ENCODE data around the gene VWA2.

VWA2 gene

GRCh38 chr10:114279901-114280644 is 41.0 kb downstream of the VWA2 start:
- H3K27ac ChIP-seq: no peak overlapping the region
- TF ChIP-seq, protein P1, sequence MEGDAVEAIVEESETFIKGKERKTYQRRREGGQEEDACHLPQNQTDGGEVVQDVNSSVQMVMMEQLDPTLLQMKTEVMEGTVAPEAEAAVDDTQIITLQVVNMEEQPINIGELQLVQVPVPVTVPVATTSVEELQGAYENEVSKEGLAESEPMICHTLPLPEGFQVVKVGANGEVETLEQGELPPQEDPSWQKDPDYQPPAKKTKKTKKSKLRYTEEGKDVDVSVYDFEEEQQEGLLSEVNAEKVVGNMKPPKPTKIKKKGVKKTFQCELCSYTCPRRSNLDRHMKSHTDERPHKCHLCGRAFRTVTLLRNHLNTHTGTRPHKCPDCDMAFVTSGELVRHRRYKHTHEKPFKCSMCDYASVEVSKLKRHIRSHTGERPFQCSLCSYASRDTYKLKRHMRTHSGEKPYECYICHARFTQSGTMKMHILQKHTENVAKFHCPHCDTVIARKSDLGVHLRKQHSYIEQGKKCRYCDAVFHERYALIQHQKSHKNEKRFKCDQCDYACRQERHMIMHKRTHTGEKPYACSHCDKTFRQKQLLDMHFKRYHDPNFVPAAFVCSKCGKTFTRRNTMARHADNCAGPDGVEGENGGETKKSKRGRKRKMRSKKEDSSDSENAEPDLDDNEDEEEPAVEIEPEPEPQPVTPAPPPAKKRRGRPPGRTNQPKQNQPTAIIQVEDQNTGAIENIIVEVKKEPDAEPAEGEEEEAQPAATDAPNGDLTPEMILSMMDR (IDR thresholded peaks at IDR 0.05): no peak
- TF ChIP-seq ZFX (IDR thresholded peaks at IDR 0.05; ENCODE audit: borderline replicate concordance): no peak

GRCh38 chr10:114281006-114281405 is 42.0 kb downstream of the VWA2 start:
- no peak overlapping the region for H3K27ac ChIP-seq
- no peak for TF ChIP-seq ZFX (IDR thresholded peaks at IDR 0.05; ENCODE audit: borderline replicate concordance)
- TF ChIP-seq, protein P1 (IDR thresholded peaks at IDR 0.05): no peak

DNA sequence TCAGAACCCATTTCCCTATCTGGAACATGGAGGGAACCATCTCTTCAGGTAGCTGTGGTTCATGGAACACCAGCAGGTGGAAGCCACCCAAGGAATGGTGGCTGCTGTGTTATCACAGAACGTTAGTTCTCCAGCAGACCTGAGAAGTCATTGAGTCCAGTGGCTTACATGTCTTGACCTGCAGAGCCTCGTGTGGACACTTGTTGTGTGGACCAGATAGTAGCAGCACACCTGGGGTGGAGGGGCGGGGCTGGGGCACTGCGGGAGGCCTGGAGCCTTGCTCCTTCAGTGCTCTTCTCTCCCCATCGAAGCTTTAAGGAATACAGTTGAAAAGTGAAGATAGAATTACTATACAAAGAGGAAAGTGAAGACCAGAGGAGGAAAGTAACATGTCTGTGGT is 42.4 kb downstream of the VWA2 start:
- TF ChIP-seq, protein P1 (IDR thresholded peaks at IDR 0.05): no peak
- no peak for TF ChIP-seq ZFX (IDR thresholded peaks at IDR 0.05; ENCODE audit: borderline replicate concordance)
- no peak overlapping the region for H3K27ac ChIP-seq

GRCh38 chr10:114282526-114282925 is 43.5 kb downstream of the VWA2 start:
- H3K27ac ChIP-seq: no peak overlapping the region
- TF ChIP-seq, protein P1 (IDR thresholded peaks at IDR 0.05): no peak
- no peak for TF ChIP-seq ZFX (IDR thresholded peaks at IDR 0.05; ENCODE audit: borderline replicate concordance)

DNA sequence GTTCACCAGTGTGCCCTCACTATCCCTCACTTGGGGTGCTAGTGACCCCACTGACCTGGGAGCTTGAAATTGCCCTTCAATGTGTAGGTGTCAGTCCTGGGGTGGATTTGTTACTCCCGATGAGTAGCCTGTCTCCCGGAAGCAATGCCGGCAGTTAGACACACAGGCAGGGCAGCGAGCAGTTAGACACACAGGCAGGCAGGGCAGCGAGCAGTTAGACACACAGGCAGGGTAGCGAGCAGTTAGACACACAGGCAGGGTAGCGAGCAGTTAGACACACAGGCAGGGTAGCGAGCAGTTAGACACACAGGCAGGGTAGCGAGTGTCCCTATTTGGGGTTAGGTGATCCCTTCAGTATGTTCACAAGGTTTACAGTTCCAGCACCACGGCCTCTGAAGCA is 44.0 kb downstream of the VWA2 start:
- no peak overlapping the region for H3K27ac ChIP-seq
- TF ChIP-seq, protein P1 (IDR thresholded peaks at IDR 0.05): no peak
- no peak for TF ChIP-seq ZFX (IDR thresholded peaks at IDR 0.05; ENCODE audit: borderline replicate concordance)

- TF ChIP-seq, protein P1 (IDR thresholded peaks at IDR 0.05): no peak
- TF ChIP-seq ZFX (IDR thresholded peaks at IDR 0.05; ENCODE audit: borderline replicate concordance): no peak
- H3K27ac ChIP-seq: no peak overlapping the region
These were observed 44.6 kb downstream of the VWA2 start for GRCh38 chr10:114283535-114284234.
